AG04450 (cell line): ENCODE measurements around the gene ZNF516. TPM values are rescaled to one million over a fixed set of nuclear protein-coding genes. Genes with fewer than 3 reads are reported as not detected.

Experiments used
- CTCF ChIA-PET: fragments of 300-600, 350-600 bp; formaldehyde crosslinking; extraction: SDS; loops from one replicate; lab custom pipeline; 2022; ENCODE audit warnings: antibody characterized with exemption, inconsistent platforms; lab: Charles Lee
- POLR2A ChIA-PET: fragments of 350-600 bp; formaldehyde crosslinking; extraction: SDS; loops from one replicate; lab custom pipeline; 2021; ENCODE audit warnings: antibody characterized with exemption, inconsistent platforms; lab: Yijun Ruan, JAX
- DNase-seq: peaks from one replicate; pipeline ENCODE4 v3.0.0-alpha.2; 2011; ENCODE audit warnings: low read depth, low spot score
- H3K27ac ChIP-seq: one replicate; pipeline ENCODE4 v1.5.1; 2012; ENCODE audit warnings: low read depth, low read length, control low read depth
- H3K27me3 ChIP-seq: one replicate; pipeline ENCODE4 v1.6.0; 2012; ENCODE audit warnings: low read length; ENCODE audit not compliant: control insufficient read depth, insufficient read depth
- H3K4me3 ChIP-seq: 2 replicates; pipeline ENCODE4 v1.5.1; 2011; ENCODE audit warnings: mild to moderate bottlenecking, low read depth, low read length, control low read depth
- H3K9me3 ChIP-seq: 2 replicates; pipeline ENCODE4 v1.5.1; 2012; ENCODE audit warnings: low read length; ENCODE audit not compliant: control insufficient read depth, insufficient read depth
- CTCF ChIP-seq: IDR thresholded peaks from 2 replicates; pipeline ENCODE4 v1.5.1; 2011; ENCODE audit warnings: low read depth, low read length, control low read depth, inconsistent platforms
- polyA plus RNA-seq: library from polyadenylated mRNA; depleted of rRNA; stranded (reverse); fragments of >200 nt; gene quantifications from 2 replicates; pipeline ENCODE4 v1.2.3, GENCODE V29; 2011

Gene ZNF516
- polyA plus RNA-seq, 1 experiment, result 15.5 TPM

- no peaks in the 10 kb centered on the region for H3K9me3 ChIP-seq
- no peak for DNase-seq
- POLR2A ChIA-PET, result no interaction called here
- CTCF ChIA-PET, result interaction anchor here (1.6 kb wide), 1 partner anchor 116 kb away, joined by 5 read pairs; no protein-coding TSS in a partner anchor
- H3K4me3 ChIP-seq, result no peak overlapping the region
- H3K27ac ChIP-seq, result no peak overlapping the region
- H3K27me3 ChIP-seq, result no peaks in the 10 kb centered on the region
- TF ChIP-seq CTCF, result no peak
Measured at GRCh38 chr18:76514573-76514972, 19.5 kb upstream of the ZNF516 start.

DNA sequence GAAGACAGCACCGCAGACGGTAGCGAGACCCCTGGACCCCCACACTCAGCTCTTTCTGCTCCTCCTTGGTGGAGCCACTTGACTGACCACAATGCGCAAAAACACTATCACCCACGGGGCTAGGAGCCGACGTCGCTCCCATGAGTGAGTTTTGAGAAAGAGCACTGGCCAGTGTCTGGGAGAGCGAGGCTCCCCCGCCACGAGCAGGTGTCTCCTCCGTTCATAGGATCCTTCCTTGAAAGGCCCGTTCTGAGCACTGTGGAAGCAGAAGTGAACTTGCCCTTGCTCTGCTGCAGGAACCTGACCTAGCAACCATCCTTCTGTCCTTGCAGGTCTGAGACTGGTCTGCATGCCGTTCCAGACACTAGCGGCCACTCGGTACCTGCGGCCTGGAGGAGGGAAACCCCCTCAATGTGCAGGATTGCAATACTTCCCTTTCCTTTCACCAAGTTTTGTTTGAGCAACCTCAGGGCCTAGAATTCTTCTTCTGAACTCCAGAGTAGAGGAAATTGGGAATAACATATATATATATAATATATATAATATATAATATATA, 12.9 kb upstream of the ZNF516 start:
- no peak for DNase-seq
- Histone ChIP-seq H3K27ac (no peak overlapping the region), H3K4me3 (no peak overlapping the region), H3K27me3 (no peaks in the 10 kb centered on the region), H3K9me3 (no peaks in the 10 kb centered on the region)
- ChIA-PET POLR2A (no interaction called here), CTCF (no interaction called here)
- no peak for TF ChIP-seq CTCF

GRCh38 chr18:76506974-76507764, 12.1 kb upstream of the ZNF516 start:
- H3K27ac ChIP-seq, result no peak overlapping the region
- H3K4me3 ChIP-seq, result no peak overlapping the region
- POLR2A ChIA-PET, result no interaction called here
- CTCF ChIA-PET, result interaction anchor here (1.4 kb wide), 1 partner anchor 21 kb away, joined by 4 read pairs; no protein-coding TSS in a partner anchor
- H3K9me3 ChIP-seq, result no peaks in the 10 kb centered on the region
- DNase-seq, result no peak
- H3K27me3 ChIP-seq, result no peaks in the 10 kb centered on the region
- TF ChIP-seq CTCF, result no peak

GRCh38 chr18:76506395-76506794, 11.4 kb upstream of the ZNF516 start:
- H3K27me3 ChIP-seq, result no peaks in the 10 kb centered on the region
- CTCF ChIA-PET, result interaction anchor here (1.4 kb wide), 1 partner anchor 22 kb away, joined by 4 read pairs; no protein-coding TSS in a partner anchor

More at GRCh38 chr18:76506395-76506794, 11.4 kb upstream of the ZNF516 start:
- Histone ChIP-seq H3K4me3 (no peak overlapping the region), H3K27ac (no peak overlapping the region), H3K9me3 (no peaks in the 10 kb centered on the region)
- POLR2A ChIA-PET, result no interaction called here
- DNase-seq, result no peak
- TF ChIP-seq CTCF, result no peak
